ENCODE results near the gene ACOT13. TPM values are rescaled to one million over a fixed set of nuclear protein-coding genes. Genes with fewer than 3 reads are reported as not detected.

The ACOT13 gene
- total and polyA plus RNA-seq, 2 of the 8 experiments (the other 6 are each of a cell fraction or from before 2014, with no cell fraction given), result 27.6 to 40.6 TPM

DNA sequence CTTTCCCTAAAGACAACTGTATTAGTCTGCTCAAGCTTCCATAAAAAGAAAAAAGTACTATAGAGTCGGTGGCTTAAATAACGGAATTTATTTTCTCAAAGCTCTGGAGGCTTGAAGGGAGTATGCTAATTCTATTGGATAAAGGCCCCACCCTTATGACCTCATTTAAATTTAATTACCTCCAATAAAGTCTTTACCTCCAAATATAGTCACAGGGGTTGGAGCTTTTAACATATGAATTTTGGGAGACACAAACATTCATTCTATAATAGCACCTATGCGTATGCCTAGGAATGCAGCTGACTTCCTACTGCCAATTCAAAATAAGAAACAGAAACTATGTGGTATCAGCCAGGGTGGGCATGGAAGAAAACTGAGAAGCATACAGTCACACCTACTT is 46.2 kb upstream of the ACOT13 start:
- Histone ChIP-seq H4K8ac (ENCODE audit: extremely low read depth, insufficient read depth, low read length) (no peak overlapping the region), H3K9me3 (ENCODE audit: insufficient read depth in 2 of 2, low read depth in 1 of 2, low read length in 1 of 2) (no peaks in the 10 kb centered on the region), H3K79me2 (ENCODE audit: control insufficient read depth in 1 of 2, insufficient read depth in 2 of 2, low read length in 2 of 2) (no peaks in the 10 kb centered on the region), H3K27me3 (replicated peaks in 1 of 4; ENCODE audit: control insufficient read depth in 3 of 4, extremely low read depth in 1 of 4, insufficient read depth in 3 of 4, low read length in 3 of 4) (no peaks in the 10 kb centered on the region), H3K4ac (replicated peaks; ENCODE audit: insufficient read length, low read depth, low read length) (no peak overlapping the region), H3K9ac (replicated peaks in 1 of 4; ENCODE audit: extremely low read depth in 1 of 4, low read depth in 3 of 4, low read length in 3 of 4) (no peak overlapping the region), H3K23me2 (ENCODE audit: low read depth, low read length) (no peaks in the 10 kb centered on the region), H3K56ac (replicated peaks; ENCODE audit: insufficient read length, low read depth, low read length) (no peak overlapping the region), H4K20me1 (replicated peaks in 1 of 2; ENCODE audit: control insufficient read depth in 1 of 2, insufficient read depth in 2 of 2, low read length in 2 of 2) (no peaks in the 10 kb centered on the region), H4K5ac (ENCODE audit: insufficient read length, low read depth, low read length) (no peak overlapping the region), H2AK5ac (ENCODE audit: low read depth, low read length) (no peak overlapping the region), H3K79me1 (ENCODE audit: low read depth, low read length) (no peaks in the 10 kb centered on the region), H3K27ac (ENCODE audit: low read depth, low read length) (no peak overlapping the region), H3K36me3 (ENCODE audit: control insufficient read depth in 2 of 4, insufficient read depth in 4 of 4, low read length in 3 of 4) (no peaks in the 10 kb centered on the region), H3K4me1 (replicated peaks in 1 of 4; ENCODE audit: control insufficient read depth in 3 of 4, insufficient read depth in 4 of 4, low read length in 3 of 4) (no peaks in the 10 kb centered on the region), H3K4me3 (ENCODE audit: extremely low read depth in 1 of 4, insufficient read depth in 2 of 4, low read depth in 3 of 4, low read length in 4 of 4) (no peak overlapping the region), H2BK5ac (ENCODE audit: low read depth, low read length) (no peak overlapping the region), H2BK20ac (ENCODE audit: low read length) (no peak overlapping the region), H2BK15ac (ENCODE audit: low read length) (no peak overlapping the region; the same call in 1 of the 2 replicates), H2AFZ (ENCODE audit: low read length) (no peak overlapping the region; the same call in 1 of the 2 replicates), H2BK12ac (ENCODE audit: low read depth, low read length) (no peak overlapping the region), H3K4me2 (ENCODE audit: insufficient read depth in 1 of 2, low read depth in 2 of 2, low read length in 2 of 2) (no peak overlapping the region), H3K18ac (ENCODE audit: extremely low read depth, low read length) (no peak overlapping the region), H3K23ac (ENCODE audit: insufficient read length) (no peak overlapping the region), H3K14ac (ENCODE audit: insufficient read length) (no peak overlapping the region), H4K91ac (replicated peaks; ENCODE audit: insufficient read length, low read length) (no peak overlapping the region), H2BK120ac (replicated peaks; ENCODE audit: low read depth, low read length) (no peak overlapping the region)
- DNase-seq (ENCODE audit: low read depth in 1 of 2, low spot score in 2 of 2), result no peak
- TF ChIP-seq HDAC6 (IDR thresholded peaks at IDR 0.05; ENCODE audit: low read depth, low read length), result no peak
- no peak for TF ChIP-seq SIN3A (conservative IDR thresholded peaks at IDR 0.05 in 1 of 2, IDR thresholded peaks at IDR 0.05 in 1 of 2; ENCODE audit: low read depth in 1 of 2, low read length in 2 of 2)
- TF ChIP-seq CREB1 (IDR thresholded peaks at IDR 0.05), result no peak
- TF ChIP-seq RFX5 (IDR thresholded peaks at IDR 0.05; ENCODE audit: borderline replicate concordance, low read depth, low read length), result no peak
- TF ChIP-seq ATF2 (IDR thresholded peaks at IDR 0.05; ENCODE audit: low read length), result no peak
- TF ChIP-seq RAD21 (IDR thresholded peaks at IDR 0.05 in 1 of 2, conservative IDR thresholded peaks at IDR 0.05 in 1 of 2; ENCODE audit: low read depth in 2 of 2, low read length in 2 of 2), result no peak
- no peak for TF ChIP-seq PHF8 (conservative IDR thresholded peaks at IDR 0.05; ENCODE audit: low read depth, low read length)
- WGBS, 2 experiments (ENCODE audit: extremely low coverage in 1 of 2, insufficient coverage in 1 of 2, insufficient read length in 1 of 2, insufficient replicate concordance in 2 of 2, low coverage in 1 of 2, low lambda C conversion rate in 2 of 2, missing lambda C conversion rate in 1 of 2), result 85% methylated on average over 3 of the region's 3 CpGs; no CpG with 5 or more reads in 1 of the 2 experiments
- FAIRE-seq, result no peak
- POLR2A ChIA-PET (ENCODE audit: partially characterized antibody), result interaction anchor here (1.9 kb wide), 1 partner anchor 10 kb away, joined by 4 read pairs; no protein-coding TSS in a partner anchor
- CTCF ChIA-PET (ENCODE audit: partially characterized antibody), result interaction anchor here (1.0 to 2.8 kb wide), 5 partner anchors 11 to 40 kb away, joined by 3 to 12 read pairs (median 3); no protein-coding TSS in a partner anchor
